HepG2 (cell line): ENCODE data around the gene SLC13A3. TPM values are rescaled to one million over a fixed set of nuclear protein-coding genes. Genes with fewer than 3 reads are reported as not detected.

Source experiments
- BCL3 ChIP-seq: sonication (generic); formaldehyde crosslinking; IDR thresholded peaks from 2 replicates; pipeline ENCODE4 v1.5.1; 2020; ENCODE audit warnings: mild to moderate bottlenecking, missing genetic modification reagents, moderate library complexity
- CHD4 ChIP-seq: fragments of 200-600 bp; sonication (generic); IDR thresholded peaks from 2 replicates; pipeline ENCODE4 v1.7.0; 2017; ENCODE audit warnings: mild to moderate bottlenecking, low read length, borderline replicate concordance
- CSRNP1 ChIP-seq: sonication (generic); formaldehyde crosslinking; IDR thresholded peaks from 2 replicates; pipeline ENCODE4 v1.8.1; 2023; ENCODE audit warnings: mild to moderate bottlenecking, missing genetic modification reagents
- DPF2 ChIP-seq: sonication (generic); formaldehyde crosslinking; IDR thresholded peaks from 2 replicates; pipeline ENCODE4 v1.4.0; 2020; ENCODE audit warnings: mild to moderate bottlenecking, low read depth, missing genetic modification reagents, borderline replicate concordance
- FOSL1 ChIP-seq: sonication (generic); formaldehyde crosslinking; IDR thresholded peaks from 2 replicates; pipeline ENCODE4 v1.9.0; 2021; ENCODE audit warnings: missing genetic modification reagents, borderline replicate concordance
- GZF1 ChIP-seq: sonication (generic); formaldehyde crosslinking; IDR thresholded peaks from 2 replicates; pipeline ENCODE4 v1.5.1; 2020; ENCODE audit warnings: mild to moderate bottlenecking, missing genetic modification reagents
- KDM3A ChIP-seq: IDR thresholded peaks from 2 replicates; pipeline ENCODE4 v1.6.1; 2018; ENCODE audit warnings: low read depth, missing compliant biosample characterization
- MYPOP ChIP-seq: sonication (generic); formaldehyde crosslinking; IDR thresholded peaks from 2 replicates; pipeline ENCODE4 v1.8.1; 2023; ENCODE audit warnings: mild to moderate bottlenecking, moderate library complexity, missing genetic modification reagents
- NCOA1 ChIP-seq: sonication (generic); formaldehyde crosslinking; IDR thresholded peaks from 2 replicates; pipeline ENCODE4 v1.9.0; 2021; ENCODE audit warnings: missing genetic modification reagents
- NCOA2 ChIP-seq: sonication (generic); formaldehyde crosslinking; IDR thresholded peaks from 2 replicates; pipeline ENCODE4 v1.8.0; 2022; ENCODE audit warnings: inconsistent platforms
- PHB2 ChIP-seq: fragments of 450-650 bp; IDR thresholded peaks from 2 replicates; pipeline ENCODE4 v1.6.1; 2018; ENCODE audit not compliant: partially characterized antibody
- POLR2A ChIP-seq, 2 experiments: IDR thresholded peaks; 2 replicates each; pipeline ENCODE4 v1.6.1; 2011; ENCODE audit warnings: low read depth in 2 of 2, low read length in 2 of 2, mild to moderate bottlenecking in 1 of 2, moderate library complexity in 1 of 2; ENCODE audit not compliant: insufficient read depth in 1 of 2
- SALL1 ChIP-seq: sonication (generic); formaldehyde crosslinking; IDR thresholded peaks from 2 replicates; pipeline ENCODE4 v1.8.0; 2022; ENCODE audit warnings: mild to moderate bottlenecking, missing genetic modification reagents
- TEAD3 ChIP-seq: optimal IDR thresholded peaks from 2 replicates; pipeline ENCODE3; 2016; ENCODE audit warnings: borderline replicate concordance
- TFDP2 ChIP-seq: sonication (generic); formaldehyde crosslinking; IDR thresholded peaks from 2 replicates; pipeline ENCODE4 v1.4.0; 2020; ENCODE audit warnings: missing genetic modification reagents
- TMF1 ChIP-seq: sonication (generic); formaldehyde crosslinking; IDR thresholded peaks from 2 replicates; pipeline ENCODE4 v1.8.1; 2022; ENCODE audit warnings: low read depth, missing genetic modification reagents
- ZBTB34 ChIP-seq: sonication (generic); formaldehyde crosslinking; IDR thresholded peaks from 2 replicates; pipeline ENCODE4 v1.8.0; 2022; ENCODE audit warnings: mild to moderate bottlenecking, missing genetic modification reagents
- ZNF343 ChIP-seq: sonication (generic); formaldehyde crosslinking; IDR thresholded peaks from 2 replicates; pipeline ENCODE4 v1.4.0; 2020; ENCODE audit warnings: mild to moderate bottlenecking, missing genetic modification reagents
- ZNF770 ChIP-seq: sonication (generic); formaldehyde crosslinking; IDR thresholded peaks from 2 replicates; pipeline ENCODE4 v1.5.0; 2020; ENCODE audit warnings: mild to moderate bottlenecking, missing genetic modification reagents
- ZZZ3 ChIP-seq: sonication (generic); formaldehyde crosslinking; IDR thresholded peaks from 2 replicates; pipeline ENCODE4 v1.4.0; 2020; ENCODE audit warnings: missing genetic modification reagents, mild to moderate bottlenecking, borderline replicate concordance
- polyA plus RNA-seq, 8 experiments: library from polyadenylated mRNA; depleted of rRNA in 3 of 8; stranded (reverse) in 7 of 8; unstranded in 1 of 8; fragments of >200 nt; fragmentation: Illumina TruSeq in 4 of 8; extraction: Trizol in 4 of 8; gene quantifications; 2 replicates each; pipeline versions ENCODE4 v1.2.1 to v1.2.3, GENCODE V29; 2011 to 2016; ENCODE audit warnings: low read depth in 4 of 8, missing spikeins in 1 of 8, mixed read lengths in 1 of 8; ENCODE audit not compliant: insufficient read depth in 1 of 8
- total RNA-seq, 5 experiments: library from RNA; depleted of rRNA; stranded (reverse); fragments of >200 nt; fragmentation: Illumina TruSeq; extraction: Trizol; gene quantifications; 2 replicates each; pipeline ENCODE4 v1.2.3, GENCODE V29; 2016; ENCODE audit warnings: low read depth in 1 of 5

SLC13A3 gene
- total and polyA plus RNA-seq, 2 of the 13 experiments (the other 11 are each of a cell fraction or from before 2014, with no cell fraction given): 66.5 to 76.0 TPM

- TF ChIP-seq TFDP2 (CRISPR knock-in tag) (no peak), NCOA1 (CRISPR knock-in tag) (no peak), DPF2 (no peak), ZNF770 (CRISPR knock-in tag) (no peak; the same call in 1 of the 2 replicates), CHD4 (no peak), TMF1 (CRISPR knock-in tag) (0 out of 2 replicates have a peak, but pooled peaks have one; percentile 56), BCL3 (CRISPR knock-in tag) (no peak; the same call in 1 of the 2 replicates), POLR2A (IDR thresholded peaks at IDR 0.05; ENCODE audit: insufficient read depth in 1 of 2, low read depth in 2 of 2, low read length in 2 of 2) (no peak), PHB2 (no peak), KDM3A (no peak), NCOA2 (peak; percentile 49; the same call in 1 of the 2 replicates), ZZZ3 (CRISPR knock-in tag) (no peak), MYPOP (CRISPR knock-in tag) (0 out of 2 replicates have a peak, but pooled peaks have one; percentile 38), GZF1 (no peak), FOSL1 (CRISPR knock-in tag) (no peak), CSRNP1 (CRISPR knock-in tag) (peak; percentile 49), ZNF343 (CRISPR knock-in tag) (no peak), SALL1 (CRISPR knock-in tag) (no peak), TEAD3 (peak; percentile 19), ZBTB34 (no peak)
Observed at GRCh38 chr20:46607849-46608497, 43.3 kb downstream of the SLC13A3 start (continued).
